MV-4-11 (cell line): ENCODE measurements around the gene CDCP1.
"Not testable (repeated sequence)": the region's sequence is repeated elsewhere in the genome, so short reads cannot be mapped to it uniquely, and the experiment has no call there.

ENCODE experiments used
- DNase-seq: peaks from one replicate; lab custom pipeline; 2025; lab: John Stamatoyannopoulos, UW

The CDCP1 gene

GRCh38 chr3:45055411-45056143 is 90.6 kb downstream of the CDCP1 start:
- peak; percentile 39 for DNase-seq

- peak; percentile 64 for DNase-seq
Observed at GRCh38 chr3:45055032-45055410, 91.2 kb downstream of the CDCP1 start.

DNA sequence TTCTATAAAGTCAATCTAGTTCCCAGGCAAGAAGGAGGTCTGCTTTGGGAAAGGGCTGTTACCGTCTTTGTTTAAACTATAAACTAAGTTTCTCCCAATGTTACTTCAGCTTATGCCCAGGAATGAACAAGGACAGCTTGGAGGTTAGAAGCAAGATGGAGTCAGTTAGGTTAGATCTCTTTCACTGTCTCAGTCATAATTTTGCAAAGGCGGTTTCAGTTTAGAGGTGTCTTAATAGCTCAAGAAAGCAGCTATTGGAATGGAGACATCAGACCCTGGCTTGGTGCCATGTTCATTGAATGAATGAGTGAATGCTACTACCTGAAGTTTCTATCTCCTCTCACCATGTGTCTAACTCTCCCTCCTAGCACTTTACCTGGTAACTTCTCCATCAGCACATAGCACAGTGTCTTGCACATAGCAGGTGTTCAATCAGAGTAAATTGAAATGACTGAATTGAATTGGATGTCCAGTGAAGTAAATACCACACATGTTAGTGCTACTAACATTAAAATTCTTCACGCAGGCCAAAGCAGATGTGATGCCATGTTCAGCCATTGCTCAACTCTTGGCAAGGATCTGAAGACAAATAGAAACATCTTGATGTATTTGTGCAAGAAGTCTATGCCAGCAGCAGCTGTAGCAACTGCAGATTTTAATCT is 91.9 kb downstream of the CDCP1 start:
- DNase-seq, result no peak

GRCh38 chr3:45053805-45054195 is 92.4 kb downstream of the CDCP1 start:
- not testable (repeated sequence) for DNase-seq

- DNase-seq, result no peak
Observed at GRCh38 chr3:45051685-45052084, 94.5 kb downstream of the CDCP1 start.

DNA sequence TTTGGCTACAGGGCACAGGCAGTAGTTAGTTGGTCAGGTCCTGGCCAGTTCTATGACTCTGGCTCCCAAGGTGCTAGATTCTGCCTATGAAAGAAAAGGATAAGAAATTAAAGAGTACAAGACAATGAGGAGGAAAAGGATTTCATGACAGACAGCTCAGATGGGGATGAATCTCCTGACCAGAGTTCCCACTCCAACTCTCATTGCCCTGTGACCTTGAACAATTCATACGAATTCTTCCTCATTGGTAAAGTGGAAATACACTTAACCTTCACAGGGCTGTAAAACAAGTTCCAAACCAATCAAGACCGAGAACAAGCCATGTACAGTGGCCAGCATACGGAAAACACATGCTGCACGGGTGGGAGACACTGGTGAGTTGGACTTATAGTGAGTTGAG is 96.4 kb downstream of the CDCP1 start:
- DNase-seq, result no peak

- DNase-seq, result no peak
Observed at GRCh38 chr3:45048244-45048643, 97.9 kb downstream of the CDCP1 start.

- DNase-seq, result peak; percentile 84
Observed at GRCh38 chr3:45043728-45044299, 102.4 kb downstream of the CDCP1 start.

DNA sequence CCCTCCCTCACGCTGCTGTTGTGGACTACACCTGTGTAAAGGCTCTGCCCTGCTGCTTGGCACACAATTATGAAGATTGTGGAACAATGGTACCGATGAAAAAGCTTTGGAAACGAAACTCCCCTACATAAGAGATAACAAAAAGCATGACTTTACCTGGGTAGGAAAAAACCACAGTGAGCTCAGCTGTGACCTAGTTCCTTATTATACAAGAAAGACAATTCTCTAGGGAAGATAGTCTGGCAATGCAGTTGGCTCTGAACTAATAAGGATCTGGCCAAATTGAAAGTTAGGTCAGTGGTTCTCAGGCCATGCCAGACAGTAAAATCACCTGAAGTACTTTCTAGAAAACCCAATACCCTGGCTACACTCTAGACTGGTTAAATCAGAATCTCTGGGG is 104.0 kb downstream of the CDCP1 start:
- DNase-seq, result no peak

- no peak for DNase-seq
Observed at GRCh38 chr3:45041666-45042065, 104.5 kb downstream of the CDCP1 start.

DNA sequence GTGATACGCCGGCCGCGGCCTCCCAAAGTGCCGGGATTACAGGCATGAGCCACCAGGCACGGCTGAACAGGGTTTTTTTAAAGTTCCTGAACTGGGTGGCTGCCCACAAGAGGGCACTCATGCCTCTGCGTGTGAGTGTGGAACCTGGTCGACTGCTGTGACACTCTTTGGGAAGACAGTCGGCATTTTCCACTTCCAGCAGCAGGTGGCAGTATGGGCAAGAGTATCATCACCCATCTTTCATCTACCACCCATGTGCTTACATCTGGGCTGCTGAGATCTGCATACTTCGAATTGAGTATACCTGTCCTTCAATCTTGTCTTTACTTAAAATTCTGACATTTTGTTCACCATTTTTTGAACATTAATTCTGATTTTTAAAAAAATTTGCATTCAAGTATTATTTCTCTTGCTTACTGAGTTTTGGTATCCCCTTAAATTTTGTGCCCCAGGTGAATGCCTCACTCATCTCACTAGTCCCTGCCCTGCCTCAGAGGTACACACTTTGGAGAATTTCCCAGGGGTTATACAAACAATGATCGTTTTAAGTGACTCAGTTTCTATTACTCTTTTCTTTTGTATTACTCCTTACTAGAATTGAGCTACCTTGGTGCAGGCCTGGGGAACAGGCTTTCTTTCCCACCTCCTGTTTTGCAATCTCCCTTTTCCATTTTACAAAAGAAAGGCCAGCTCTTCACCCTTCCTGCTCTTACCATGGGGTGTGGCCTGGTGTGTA is 108.3 kb downstream of the CDCP1 start:
- peak; percentile 94 for DNase-seq

GRCh38 chr3:45035441-45036301 is 110.5 kb downstream of the CDCP1 start:
- no peak for DNase-seq

DNA sequence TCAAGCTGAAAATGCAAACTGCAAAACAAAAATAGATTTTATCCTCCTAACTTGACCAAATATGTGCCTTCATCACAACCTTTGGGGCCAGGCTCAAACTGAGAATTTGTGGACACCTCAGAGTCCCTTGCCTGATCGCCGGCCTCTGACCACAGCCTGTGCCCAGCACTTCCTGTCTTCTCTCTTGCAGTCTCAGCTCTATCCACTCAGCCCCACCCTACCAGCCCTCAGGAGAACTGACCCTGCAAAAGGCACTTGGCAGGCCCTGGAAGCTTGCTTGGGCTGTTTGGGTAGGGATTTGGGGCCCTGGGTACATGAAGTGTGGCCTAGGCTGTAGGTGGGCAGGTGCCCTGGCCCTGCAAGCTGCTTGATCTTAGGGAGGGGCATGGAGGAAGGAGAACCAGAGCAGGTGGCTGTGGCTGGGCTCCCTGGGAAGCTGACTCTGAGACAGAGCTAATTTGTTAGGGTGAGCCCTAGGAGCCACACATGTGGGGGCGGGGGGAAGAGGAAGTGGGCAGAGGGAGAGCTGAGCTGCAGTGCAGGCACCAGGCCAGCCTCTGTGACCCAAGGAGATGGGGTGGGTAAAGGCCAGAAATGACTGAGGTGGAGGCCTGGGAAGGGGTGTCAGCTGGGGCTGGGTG is 111.4 kb downstream of the CDCP1 start:
- peak; percentile 90 for DNase-seq

- DNase-seq, result no peak
Observed at GRCh38 chr3:45033791-45034190, 112.4 kb downstream of the CDCP1 start.
